Ecto neural progenitor cell (in vitro differentiated cells): ENCODE data around the gene MBD3L2B.
"Not testable (repeated sequence)": the region's sequence is repeated elsewhere in the genome, so short reads cannot be mapped to it uniquely, and the experiment has no call there.

Source experiments
- DNase-seq: peaks from one replicate; pipeline ENCODE4 v3.0.0-alpha.2; 2018; ENCODE audit warnings: low spot score

MBD3L2B gene

DNA sequence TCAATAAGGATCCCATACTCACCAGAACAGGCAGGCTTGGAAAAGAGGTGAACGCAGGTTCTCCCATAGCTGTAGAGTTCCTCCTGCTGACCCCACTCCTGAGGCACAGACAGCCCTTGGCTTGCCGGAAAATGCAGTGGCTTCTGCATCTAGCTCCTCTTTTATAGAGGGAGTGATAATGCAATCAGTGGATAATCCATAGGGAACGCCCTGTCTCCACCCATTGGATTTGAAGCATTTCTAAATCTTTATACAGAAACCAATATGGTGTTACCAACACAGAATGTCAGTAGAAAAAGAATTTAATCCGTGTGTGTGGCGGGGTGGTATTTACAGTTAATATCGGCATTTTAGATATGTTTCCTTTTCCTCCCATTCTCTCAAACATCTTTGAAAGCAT lies at the start of gene MBD3L2B:
Gene MBD3L2B, minus strand, starts transcription at position 101 of the 400 bp plus-strand sequence. Its CDS starts 34 bp downstream, at position 67.
- DNase-seq, result not testable (repeated sequence)

DNA sequence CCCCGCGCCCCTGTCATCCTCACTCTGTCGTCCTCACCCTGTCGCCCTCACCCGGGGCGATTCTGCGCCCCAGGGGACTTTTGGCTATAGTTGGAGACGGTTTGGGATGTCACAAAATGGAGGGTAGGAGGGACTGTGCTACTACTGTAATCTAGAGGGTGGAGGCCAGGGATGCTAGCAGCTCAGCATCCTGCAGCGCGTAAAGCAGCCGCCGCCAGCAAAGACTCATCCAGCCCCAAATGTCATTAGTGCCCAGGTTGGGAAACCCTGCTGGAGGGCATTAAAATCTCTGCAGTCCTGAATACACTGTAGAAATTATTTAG lies 48.6 kb upstream of the MBD3L2B start:
- DNase-seq, result no peak

DNA sequence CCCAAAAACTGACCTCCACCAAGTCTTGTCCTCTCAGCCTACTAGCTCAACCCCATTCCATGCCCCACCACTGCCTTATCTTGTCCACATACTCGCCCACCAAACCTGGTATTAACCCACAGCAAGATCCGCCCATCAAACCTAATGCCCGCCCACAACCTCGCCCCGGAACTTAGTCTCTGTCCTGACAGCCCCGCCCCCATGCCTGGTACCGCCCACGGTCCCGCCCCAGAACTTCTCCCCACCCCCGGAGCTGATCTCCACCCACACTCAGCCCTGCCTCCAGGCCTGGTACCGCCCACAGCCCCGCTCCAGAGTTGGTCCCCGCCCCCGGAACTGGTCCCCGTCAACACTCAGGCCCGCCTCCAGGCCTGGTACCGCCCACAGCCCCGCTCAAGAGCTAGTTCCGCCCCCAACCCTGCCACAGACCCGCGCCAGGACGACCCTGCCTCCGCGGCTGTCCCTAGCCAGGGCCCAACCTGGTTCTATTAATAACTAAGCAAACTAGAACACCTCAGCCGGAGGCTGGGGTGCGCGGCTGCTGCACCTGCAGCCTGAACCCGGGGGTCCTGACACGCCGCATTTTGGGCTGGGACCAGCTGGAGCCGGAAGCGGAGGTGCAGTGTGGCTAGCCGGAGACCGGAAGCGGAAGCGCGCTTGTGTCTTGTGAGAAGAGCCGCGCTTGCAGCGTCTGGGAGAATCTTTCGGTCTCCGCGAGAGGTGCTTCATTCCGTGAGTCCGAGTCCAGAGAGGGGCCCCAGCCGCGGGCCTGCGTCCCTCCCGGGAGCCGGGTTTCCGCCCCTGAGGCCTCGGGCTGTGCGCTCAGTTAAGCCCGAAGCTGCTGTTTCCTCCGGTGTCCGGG lies 48.0 kb upstream of the MBD3L2B start, which contains the start of gene ZNF557:
Gene ZNF557, plus strand, starts transcription at position 662 of the 862 bp plus-strand sequence. CDS start 5,372 bp downstream, outside the sequence.
- DNase-seq, result peak; percentile 97

DNA sequence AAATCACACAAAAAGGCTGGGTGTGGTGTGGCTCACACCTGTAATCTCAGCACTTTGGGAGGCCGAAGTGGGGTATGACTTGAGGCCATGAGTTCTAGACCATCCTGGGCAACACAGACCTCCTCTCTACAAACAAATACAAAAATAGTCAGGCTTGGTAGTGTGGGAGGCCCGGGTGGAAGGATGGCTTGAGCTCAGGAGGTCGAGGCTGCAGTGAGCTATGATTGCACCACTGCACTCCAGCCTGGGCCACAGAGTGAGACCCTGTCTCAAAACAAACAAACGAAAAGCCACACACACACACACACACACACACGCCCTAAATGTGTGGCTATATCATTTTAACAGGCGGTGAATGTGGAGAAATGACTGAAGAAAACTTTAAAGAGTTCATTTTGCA lies 47.4 kb upstream of the MBD3L2B start:
- peak; percentile 19 for DNase-seq

DNA sequence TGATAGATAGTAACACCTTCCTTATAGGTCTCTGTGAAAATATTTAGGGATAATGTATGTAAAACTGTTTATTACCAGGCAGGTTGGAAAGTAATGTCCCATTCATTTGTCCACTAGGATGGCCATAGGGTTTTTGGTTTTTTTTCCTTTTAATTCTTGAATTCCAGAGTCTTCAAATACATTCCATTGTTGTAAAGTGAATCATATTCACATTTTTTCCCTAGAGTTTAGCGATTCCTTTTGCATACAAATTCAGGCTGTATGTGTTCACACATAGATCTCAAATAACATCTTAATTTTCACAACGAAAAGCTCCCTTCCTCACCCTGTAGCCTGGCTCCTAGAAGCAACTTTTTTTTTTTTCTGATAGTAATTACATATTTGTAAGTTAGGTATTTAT lies 46.5 kb upstream of the MBD3L2B start:
- DNase-seq, result no peak

DNA sequence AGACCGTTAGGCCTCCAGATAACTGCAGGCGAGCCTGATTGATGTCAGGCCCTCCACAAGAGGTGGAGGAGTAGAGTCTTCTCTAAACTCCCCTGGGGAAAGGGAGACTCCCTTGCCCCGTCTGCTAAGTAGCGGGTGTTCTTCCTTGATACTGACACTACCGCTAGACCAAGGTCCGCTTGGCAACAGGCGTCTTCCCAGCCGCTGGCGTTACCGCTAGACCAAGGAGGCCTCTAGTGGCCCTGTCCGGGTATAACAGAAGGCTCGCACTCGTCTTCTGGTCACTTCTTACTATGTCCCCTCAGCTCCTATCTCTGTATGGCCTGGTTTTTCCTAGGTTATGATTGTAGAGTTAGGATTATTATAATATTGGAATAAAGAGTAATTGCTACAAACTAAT lies 45.9 kb upstream of the MBD3L2B start:
- peak; percentile 46 for DNase-seq

DNA sequence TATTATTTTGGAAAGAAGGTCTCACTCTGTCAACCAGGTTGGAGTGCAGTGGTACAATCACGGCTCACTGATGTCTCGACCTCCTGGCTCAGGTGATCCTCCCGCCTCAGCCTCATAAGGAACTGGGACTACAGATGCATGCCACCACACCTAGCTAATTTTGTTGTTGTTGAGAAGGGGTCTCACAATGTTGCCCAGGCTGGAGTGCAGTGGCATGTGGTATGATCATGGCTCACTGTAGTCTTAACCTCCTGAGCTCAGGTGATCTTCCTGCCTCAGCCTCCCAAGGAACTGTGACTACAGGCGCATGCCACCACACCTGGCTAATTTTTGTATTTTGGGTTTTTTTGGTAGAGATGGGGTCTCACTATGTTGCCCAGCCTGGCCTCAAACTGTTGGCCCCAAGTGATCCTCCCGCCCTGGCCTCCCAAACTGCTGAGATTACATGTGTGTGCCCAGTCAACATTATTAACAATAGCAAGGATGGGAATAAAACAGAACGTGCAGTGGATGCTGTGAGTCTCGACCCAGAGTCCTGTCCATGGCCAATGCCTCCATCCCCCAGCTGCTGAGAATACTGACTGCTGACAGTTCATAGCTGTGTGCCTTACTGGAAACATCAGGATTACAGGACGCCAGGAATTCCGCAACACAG lies 42.7 kb upstream of the MBD3L2B start:
- no peak for DNase-seq

DNA sequence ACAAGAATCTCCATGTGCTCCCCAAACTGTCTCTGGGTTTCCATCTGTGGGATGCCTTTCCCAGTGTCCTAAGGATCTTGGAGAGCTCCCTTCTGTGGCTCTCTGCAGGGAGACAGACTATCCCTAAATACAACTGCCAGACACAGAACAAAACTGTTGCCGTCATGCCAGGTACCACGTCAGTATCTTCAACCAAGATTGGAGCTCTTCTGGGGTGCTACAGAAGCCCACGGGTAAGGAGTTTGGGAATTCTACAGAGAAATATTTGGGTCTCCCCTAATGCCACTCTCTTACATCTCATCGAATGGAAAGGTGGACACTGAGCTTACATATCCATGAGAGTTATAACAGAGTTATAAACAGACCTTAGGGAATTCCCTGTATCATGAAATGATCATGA lies 42.1 kb upstream of the MBD3L2B start:
- DNase-seq, result no peak

DNA sequence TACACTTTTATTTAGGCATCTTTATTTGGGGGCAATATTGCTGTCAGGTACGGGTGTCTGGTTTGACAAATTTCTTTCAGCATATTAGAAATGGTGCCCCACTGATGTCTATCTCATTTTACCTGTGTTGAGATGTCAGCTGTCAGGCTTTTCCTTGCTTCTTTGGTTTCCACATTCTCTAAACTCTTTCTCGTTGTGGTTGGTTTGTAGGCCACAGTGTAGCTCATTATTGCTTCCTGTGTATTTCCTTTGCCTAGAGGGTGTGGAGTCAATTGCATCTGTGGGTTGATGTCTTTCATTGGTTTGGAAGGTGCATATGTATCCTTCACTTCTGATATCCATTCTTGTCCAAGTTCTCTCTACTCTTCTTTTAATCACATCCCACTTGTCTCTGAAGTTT lies 38.7 kb upstream of the MBD3L2B start:
- DNase-seq, result not testable (repeated sequence)

DNA sequence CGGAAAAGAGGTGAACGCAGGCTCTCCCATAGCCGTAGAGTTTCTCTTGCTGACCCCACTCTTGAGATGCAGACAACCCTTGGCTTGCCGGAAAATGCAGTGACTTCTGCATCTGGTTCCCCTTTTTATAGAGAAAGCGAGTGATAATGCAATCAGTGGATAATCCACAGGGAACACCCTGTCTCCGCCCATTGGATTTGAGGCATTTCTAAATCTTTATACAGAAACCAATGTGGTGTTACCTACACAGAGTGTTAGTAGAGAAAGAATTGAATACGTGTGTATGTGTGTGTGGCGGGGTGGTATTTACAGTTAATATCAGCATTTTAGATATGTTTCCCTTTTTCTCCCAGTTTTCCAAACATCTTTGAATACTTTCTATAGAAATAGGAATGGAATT lies 37.3 kb upstream of the MBD3L2B start, which contains the start of gene MBD3L3:
Gene MBD3L3, minus strand, starts transcription at position 101 of the 400 bp plus-strand sequence. Its CDS starts 71 bp downstream, at position 30.
- not testable (repeated sequence) for DNase-seq

DNA sequence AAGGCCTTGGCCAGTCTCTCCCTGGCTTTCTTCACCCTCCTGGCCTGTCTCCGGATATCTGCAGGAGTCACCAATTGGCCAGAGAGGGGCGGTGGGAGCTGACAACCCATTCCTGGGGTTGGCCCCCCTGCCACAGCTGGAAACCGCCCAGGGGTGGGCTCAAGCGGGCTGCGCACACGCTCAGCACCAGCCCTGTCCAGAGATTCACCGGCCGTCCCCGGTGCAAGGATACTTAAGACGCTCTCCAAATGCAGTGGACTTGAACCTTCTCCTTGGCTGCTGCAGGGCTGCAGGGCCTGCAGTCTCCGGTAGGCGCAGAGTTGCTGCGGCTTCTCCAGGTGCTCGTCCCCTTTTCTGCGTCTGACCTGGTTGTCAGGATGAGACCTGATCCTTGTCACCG lies 35.1 kb upstream of the MBD3L2B start:
- not testable (repeated sequence) for DNase-seq

DNA sequence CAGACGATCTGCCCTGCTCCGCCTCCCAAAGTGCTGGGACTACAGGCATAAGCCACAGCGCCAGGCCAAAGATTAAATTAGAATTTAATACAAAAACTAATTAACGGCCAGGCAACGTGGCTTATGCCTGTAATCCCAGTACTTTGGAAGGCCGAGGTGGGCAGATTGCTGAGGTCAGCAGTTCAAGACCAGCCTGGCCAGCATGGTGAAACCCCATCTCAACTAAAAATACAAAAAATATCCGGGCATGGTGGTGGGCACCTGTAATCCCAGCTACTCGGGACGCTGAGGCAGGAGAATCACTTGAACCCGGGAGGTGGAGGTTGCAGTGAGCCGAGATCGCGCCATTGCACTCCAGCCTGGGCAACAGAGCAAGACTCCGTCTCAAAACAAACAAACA lies 34.4 kb upstream of the MBD3L2B start:
- DNase-seq, result not testable (repeated sequence)

DNA sequence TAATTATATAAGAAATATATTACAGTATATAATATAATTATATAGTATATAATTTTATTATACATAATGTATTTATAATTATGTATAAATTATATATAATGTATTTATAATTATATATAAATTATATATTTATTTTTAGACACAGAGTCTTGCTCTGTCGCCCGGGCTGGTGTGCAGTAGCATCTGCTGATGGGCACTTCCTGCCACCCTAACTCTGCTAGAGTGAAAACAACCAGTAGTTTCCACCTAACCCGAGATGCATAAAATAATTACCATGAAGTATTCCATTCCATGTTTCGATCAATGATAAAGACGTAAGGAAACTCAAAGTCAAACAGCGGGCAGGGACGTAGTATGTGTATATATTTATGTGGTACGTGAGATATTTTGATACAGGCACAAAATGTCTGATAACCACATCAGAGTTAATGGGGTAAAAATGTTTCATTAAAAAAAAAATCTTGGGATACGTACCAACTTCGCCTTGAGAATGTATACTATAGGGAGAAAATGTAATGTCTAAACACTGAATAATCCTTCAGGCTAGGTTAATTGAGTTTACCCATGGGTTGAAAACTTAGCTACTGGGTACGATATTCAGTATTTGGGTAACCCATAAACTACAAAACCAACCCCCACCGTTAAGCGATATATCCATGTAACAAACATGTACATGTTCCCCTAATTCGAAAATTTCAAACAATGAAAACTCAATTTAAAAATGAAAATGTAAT lies 33.6 kb upstream of the MBD3L2B start:
- not testable (repeated sequence) for DNase-seq

DNA sequence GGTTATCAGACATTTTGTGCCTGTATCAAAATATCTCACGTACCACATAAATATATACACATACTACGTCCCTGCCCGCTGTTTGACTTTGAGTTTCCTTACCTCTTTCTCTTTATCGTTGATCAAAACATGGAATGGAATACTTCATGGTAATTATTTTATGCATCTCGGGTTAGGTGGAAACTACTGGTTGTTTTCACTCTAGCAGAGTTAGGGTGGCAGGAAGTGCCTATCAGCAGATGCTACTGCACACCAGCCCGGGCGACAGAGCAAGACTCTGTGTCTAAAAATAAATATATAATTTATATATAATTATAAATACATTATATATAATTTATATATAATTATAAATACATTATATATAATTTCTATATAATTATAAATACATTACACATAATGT lies 31.7 kb upstream of the MBD3L2B start:
- not testable (repeated sequence) for DNase-seq

DNA sequence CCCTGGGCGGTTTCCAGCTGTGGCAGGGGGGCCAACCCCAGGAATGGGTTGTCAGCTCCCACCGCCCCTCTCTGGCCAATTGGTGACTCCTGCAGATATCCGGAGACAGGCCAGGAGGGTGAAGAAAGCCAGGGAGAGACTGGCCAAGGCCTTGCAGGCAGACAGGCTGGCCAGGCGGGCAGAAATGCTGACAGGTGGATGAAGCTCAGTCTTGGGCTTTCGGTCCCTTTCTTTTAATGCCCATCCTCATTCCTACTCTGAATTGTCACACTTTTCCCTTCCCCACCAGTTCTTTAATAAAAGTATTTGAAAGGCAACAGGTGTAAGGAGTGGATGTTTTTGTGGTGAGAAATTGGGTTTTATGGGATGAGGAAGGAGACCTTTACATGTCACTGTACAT lies 30.2 kb upstream of the MBD3L2B start:
- not testable (repeated sequence) for DNase-seq

DNA sequence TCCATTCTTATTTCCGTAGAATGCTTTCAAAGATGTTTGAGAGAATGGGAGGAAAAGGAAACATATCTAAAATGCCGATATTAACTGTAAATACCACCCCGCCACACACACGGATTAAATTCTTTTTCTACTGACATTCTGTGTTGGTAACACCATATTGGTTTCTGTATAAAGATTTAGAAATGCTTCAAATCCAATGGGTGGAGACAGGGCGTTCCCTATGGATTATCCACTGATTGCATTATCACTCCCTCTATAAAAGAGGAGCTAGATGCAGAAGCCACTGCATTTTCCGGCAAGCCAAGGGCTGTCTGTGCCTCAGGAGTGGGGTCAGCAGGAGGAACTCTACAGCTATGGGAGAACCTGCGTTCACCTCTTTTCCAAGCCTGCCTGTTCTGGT lies 27.8 kb upstream of the MBD3L2B start, which contains the start of gene MBD3L2:
Gene MBD3L2, plus strand, starts transcription at position 301 of the 400 bp plus-strand sequence. Its CDS starts 53 bp downstream, at position 354.
- not testable (repeated sequence) for DNase-seq

DNA sequence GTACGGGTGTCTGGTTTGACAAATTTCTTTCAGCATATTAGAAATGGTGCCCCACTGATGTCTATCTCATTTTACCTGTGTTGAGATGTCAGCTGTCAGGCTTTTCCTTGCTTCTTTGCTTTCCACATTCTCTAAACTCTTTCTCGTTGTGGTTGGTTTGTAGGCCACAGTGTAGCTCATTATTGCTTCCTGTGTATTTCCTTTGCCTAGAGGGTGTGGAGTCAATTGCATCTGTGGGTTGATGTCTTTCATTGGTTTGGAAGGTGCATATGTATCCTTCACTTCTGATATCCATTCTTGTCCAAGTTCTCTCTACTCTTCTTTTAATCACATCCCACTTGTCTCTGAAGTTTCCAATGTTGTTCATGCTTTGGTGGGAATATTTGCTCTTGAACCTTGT lies 20.3 kb upstream of the MBD3L2B start:
- not testable (repeated sequence) for DNase-seq

DNA sequence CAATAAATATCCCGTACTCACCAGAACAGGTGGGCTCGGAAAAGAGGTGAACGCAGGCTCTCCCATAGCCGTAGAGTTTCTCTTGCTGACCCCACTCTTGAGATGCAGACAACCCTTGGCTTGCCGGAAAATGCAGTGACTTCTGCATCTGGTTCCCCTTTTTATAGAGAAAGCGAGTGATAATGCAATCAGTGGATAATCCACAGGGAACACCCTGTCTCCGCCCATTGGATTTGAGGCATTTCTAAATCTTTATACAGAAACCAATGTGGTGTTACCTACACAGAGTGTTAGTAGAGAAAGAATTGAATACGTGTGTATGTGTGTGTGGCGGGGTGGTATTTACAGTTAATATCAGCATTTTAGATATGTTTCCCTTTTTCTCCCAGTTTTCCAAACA lies 18.8 kb upstream of the MBD3L2B start, which contains the start of gene MBD3L4:
Gene MBD3L4, minus strand, starts transcription at position 101 of the 400 bp plus-strand sequence. Its CDS starts 35 bp downstream, at position 66.
- not testable (repeated sequence) for DNase-seq

DNA sequence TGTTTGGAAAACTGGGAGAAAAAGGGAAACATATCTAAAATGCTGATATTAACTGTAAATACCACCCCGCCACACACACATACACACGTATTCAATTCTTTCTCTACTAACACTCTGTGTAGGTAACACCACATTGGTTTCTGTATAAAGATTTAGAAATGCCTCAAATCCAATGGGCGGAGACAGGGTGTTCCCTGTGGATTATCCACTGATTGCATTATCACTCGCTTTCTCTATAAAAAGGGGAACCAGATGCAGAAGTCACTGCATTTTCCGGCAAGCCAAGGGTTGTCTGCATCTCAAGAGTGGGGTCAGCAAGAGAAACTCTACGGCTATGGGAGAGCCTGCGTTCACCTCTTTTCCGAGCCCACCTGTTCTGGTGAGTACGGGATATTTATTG lies 9.0 kb upstream of the MBD3L2B start, which contains the start of gene MBD3L5:
Gene MBD3L5, plus strand, starts transcription at position 301 of the 400 bp plus-strand sequence. Its CDS starts 34 bp downstream, at position 335.
- not testable (repeated sequence) for DNase-seq

DNA sequence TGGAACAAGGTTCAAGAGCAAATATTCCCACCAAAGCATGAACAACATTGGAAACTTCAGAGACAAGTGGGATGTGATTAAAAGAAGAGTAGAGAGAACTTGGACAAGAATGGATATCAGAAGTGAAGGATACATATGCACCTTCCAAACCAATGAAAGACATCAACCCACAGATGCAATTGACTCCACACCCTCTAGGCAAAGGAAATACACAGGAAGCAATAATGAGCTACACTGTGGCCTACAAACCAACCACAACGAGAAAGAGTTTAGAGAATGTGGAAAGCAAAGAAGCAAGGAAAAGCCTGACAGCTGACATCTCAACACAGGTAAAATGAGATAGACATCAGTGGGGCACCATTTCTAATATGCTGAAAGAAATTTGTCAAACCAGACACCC lies 7.6 kb upstream of the MBD3L2B start:
- not testable (repeated sequence) for DNase-seq

DNA sequence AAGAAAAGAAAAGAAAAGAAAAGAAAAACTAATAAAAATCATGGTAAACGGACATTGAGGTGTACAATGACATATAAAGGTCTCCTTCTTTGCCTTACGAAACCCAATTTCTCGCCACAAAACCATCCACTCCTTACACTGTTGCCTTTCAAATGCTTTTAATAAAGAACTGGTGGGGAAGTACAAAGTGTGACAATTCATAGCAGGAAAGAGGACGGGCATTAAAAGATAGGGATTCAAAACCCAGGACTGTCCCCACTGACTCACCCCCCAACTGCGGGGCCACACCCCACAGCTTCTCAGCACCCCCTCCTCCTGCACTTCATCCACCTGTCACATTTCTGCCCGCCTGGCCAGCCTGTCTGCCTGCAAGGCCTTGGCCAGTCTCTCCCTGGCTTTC lies 2.4 kb downstream of the MBD3L2B start:
- DNase-seq, result no peak

DNA sequence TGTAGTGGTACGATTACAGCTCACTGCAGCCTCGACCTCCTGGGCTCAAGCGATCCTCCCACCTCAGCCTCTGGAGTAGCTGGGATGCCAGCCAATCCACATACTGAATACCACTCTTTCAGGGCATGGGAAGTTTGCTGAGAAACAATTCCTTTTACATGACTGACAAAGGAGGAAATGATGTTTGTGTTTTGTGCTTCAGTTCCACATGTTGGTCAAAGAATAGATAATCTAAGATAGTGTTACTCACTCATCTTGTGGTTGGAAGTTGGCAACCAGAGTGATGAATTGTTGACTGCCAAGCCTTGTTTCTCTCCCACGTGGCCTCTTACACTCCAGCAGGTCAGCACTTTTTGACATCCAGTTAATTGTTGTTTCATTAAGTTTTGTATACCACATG lies 7.6 kb downstream of the MBD3L2B start:
- DNase-seq, result no peak
